SK-N-MC (cell line): ENCODE measurements around the gene HMGN2.
A peak's percentile ranks its signal among the peaks of the same experiment; 100 is the strongest.

Experiments
- DNase-seq: peaks from one replicate; pipeline ENCODE4 v3.0.0-alpha.2; 2011; ENCODE audit warnings: low read depth, low spot score
- H3K27ac ChIP-seq: fragments of 200-600 bp; sonication (generic); 2 replicates; pipeline ENCODE4 v1.5.1; 2016; ENCODE audit warnings: mixed run types
- H3K36me3 ChIP-seq: fragments of 200-600 bp; sonication (generic); 2 replicates; pipeline ENCODE4 v1.6.1; 2017; ENCODE audit warnings: antibody characterized with exemption, low read length, mixed read lengths; ENCODE audit not compliant: insufficient read depth
- H3K4me3 ChIP-seq: fragments of 200-600 bp; sonication (generic); 2 replicates; pipeline ENCODE4 v1.5.1; 2016
- H3K9ac ChIP-seq: fragments of 200-600 bp; sonication (generic); 2 replicates; pipeline ENCODE4 v1.8.0; 2017; ENCODE audit warnings: mixed run types, mixed read lengths; ENCODE audit not compliant: insufficient read length
- H3K9me3 ChIP-seq: fragments of 200-600 bp; sonication (generic); 2 replicates; pipeline ENCODE4 v1.6.1; 2017; ENCODE audit warnings: low read depth, mild to moderate bottlenecking, antibody characterized with exemption, low read length, moderate library complexity, mixed read lengths
- EZH2 ChIP-seq: fragments of 200-600 bp; sonication (generic); IDR thresholded peaks from one replicate; pipeline ENCODE4 v1.6.1; 2017; ENCODE audit warnings: antibody characterized with exemption
- FOXP2 ChIP-seq: optimal IDR thresholded peaks from 2 replicates; pipeline ENCODE3; 2011; ENCODE audit warnings: mild to moderate bottlenecking, moderate library complexity; ENCODE audit not compliant: insufficient read depth; ENCODE audit errors: extremely low read length, control extremely low read depth
- POLR2AphosphoS5 ChIP-seq: IDR thresholded peaks from 2 replicates; pipeline ENCODE4 v1.6.1; 2012; ENCODE audit warnings: mild to moderate bottlenecking, low read depth, low read length, borderline replicate concordance

The HMGN2 gene

DNA sequence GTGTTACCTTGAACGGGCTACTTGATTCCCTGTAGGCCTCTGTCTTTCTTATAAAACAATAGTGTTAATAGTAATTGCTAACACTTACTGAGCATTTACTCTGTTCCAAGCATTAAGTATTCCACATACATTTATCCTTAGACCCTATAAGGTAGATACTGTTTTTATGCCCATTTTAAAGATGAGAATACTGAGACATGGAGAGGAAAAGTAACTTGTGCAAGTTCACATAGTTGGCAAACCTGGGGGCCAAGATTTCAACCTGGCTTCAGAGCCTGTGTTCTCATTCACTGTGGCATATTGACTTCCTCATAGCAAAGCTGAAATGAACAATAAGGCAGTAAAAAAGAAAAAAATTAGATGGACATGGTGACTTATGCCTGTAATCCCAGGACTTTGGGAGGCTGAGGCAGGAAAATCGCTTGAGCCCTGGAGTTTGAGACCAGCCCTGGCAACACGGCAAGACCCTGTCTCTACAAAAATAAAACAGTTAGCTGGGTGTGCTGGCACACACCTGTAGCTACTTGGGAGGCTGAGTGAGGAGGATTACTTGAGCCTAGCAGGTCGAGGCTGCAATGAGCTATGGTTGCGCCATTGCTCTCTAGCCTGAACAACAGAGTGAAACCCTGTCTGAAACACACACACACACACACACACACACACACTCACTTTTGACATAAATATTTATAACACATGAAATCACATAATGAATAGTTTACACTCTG is 19.6 kb upstream of the HMGN2 start:
- TF ChIP-seq FOXP2 (no peak), POLR2AphosphoS5 (no peak), EZH2 (no peak)
- Histone ChIP-seq H3K9ac (no peak overlapping the region), H3K36me3 (peaks cover 3% of the 10 kb centered on the region; the same call in 1 of the 2 replicates), H3K9me3 (no peaks in the 10 kb centered on the region), H3K4me3 (no peak overlapping the region), H3K27ac (no peak overlapping the region)
- no peak for DNase-seq

DNA sequence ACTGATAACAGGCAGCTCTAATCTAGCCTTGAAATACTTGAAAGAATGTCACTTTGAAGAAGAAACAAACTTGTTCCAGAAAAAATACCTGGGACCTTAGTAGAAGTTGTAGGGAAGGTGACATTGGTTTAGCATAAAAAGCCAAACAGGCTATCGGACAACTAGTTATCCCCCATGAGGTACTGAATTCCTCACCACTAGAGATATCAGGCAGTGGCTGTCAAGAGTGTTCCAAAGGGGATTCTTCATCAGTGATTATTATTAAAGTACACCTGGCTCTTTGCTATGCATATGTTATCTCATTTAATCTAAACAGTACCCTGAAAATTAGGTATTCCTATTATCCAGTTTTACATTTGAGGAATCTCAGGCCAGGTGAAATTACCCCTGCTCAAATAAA is 13.1 kb upstream of the HMGN2 start:
- peaks cover 26% of the 10 kb centered on the region for H3K36me3 ChIP-seq
- H3K9ac ChIP-seq, result no peak overlapping the region
- no peaks in the 10 kb centered on the region for H3K9me3 ChIP-seq
- H3K4me3 ChIP-seq, result no peak overlapping the region
- DNase-seq, result no peak
- TF ChIP-seq FOXP2 (no peak), POLR2AphosphoS5 (no peak), EZH2 (no peak)
- H3K27ac ChIP-seq, result no peak overlapping the region

DNA sequence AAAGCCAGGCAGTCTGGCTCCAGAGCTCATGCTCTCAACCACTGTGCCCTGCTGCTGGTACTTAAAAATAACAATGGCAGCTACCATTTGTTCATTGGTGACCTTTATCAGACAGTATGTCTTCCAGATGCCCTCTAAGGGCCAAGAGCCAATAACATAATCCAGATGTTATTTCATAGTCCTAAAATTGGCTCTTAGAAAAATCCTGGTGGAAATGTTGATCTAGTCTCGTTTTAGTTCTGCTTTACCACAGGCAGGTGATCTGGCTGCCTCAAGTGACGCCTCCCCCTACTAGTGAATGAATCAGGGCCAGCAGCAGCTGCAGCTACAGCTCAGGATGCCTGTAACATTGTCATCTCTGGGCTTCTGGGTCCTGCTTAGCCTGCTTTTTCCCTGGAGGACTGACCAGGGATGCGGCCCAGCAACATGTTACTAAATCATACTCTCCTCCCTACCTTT is 12.6 kb upstream of the HMGN2 start:
- no peak overlapping the region for H3K9ac ChIP-seq
- H3K4me3 ChIP-seq, result no peak overlapping the region
- no peaks in the 10 kb centered on the region for H3K9me3 ChIP-seq
- no peak overlapping the region for H3K27ac ChIP-seq
- DNase-seq, result no peak
- TF ChIP-seq POLR2AphosphoS5, result no peak
- no peak for TF ChIP-seq FOXP2
- no peak for TF ChIP-seq EZH2
- peaks cover 26% of the 10 kb centered on the region for H3K36me3 ChIP-seq

DNA sequence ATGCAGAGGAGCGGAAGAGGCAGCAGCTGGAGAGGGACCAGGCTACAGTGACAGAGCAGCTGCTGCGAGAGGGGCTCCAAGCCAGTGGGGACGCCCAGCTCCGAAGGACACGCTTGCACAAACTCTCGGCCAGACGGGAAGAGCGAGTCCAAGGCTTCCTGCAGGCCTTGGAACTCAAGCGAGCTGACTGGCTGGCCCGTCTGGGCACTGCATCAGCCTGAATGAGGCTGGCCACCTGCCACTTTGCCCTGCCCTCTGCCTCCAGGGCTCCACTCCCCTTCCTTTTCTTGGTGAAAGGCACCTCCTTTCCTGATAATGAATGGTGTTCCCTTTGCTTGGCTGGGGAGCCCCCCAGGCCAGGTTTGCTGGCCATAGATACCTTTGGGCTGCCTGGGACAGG is 3.3 kb upstream of the HMGN2 start:
- Histone ChIP-seq H3K27ac (no peak overlapping the region), H3K9me3 (no peaks in the 10 kb centered on the region), H3K9ac (no peak overlapping the region), H3K4me3 (no peak overlapping the region), H3K36me3 (peaks cover 43% of the 10 kb centered on the region)
- DNase-seq, result no peak
- TF ChIP-seq FOXP2 (no peak), EZH2 (no peak), POLR2AphosphoS5 (no peak)

DNA sequence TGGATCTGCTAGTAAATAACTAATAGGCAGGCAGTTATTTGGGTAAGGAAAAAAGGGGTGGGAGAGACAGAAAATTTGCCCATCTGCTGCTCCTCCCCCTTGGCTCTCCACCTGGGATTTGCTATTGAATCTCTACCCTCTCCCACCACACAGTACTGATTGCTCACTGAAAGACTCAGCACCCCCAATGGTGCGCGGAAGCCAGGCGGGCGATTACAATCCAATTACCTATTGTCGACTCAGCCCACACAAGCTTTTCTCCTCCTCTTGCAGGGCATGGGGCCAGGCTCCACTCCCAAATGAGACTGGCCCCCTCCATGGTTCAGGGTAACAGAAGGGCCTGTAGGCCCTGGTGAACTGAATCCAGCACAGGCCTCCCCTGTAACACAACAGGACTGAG is 2.7 kb upstream of the HMGN2 start:
- peak overlapping the region; percentile 46; the same call in 1 of the 2 replicates for H3K27ac ChIP-seq
- no peaks in the 10 kb centered on the region for H3K9me3 ChIP-seq
- peaks cover 49% of the 10 kb centered on the region for H3K36me3 ChIP-seq
- no peak overlapping the region for H3K9ac ChIP-seq
- no peak for DNase-seq
- TF ChIP-seq FOXP2, result no peak
- no peak for TF ChIP-seq EZH2
- no peak; the same call in 1 of the 2 replicates for TF ChIP-seq POLR2AphosphoS5
- no peak overlapping the region for H3K4me3 ChIP-seq

DNA sequence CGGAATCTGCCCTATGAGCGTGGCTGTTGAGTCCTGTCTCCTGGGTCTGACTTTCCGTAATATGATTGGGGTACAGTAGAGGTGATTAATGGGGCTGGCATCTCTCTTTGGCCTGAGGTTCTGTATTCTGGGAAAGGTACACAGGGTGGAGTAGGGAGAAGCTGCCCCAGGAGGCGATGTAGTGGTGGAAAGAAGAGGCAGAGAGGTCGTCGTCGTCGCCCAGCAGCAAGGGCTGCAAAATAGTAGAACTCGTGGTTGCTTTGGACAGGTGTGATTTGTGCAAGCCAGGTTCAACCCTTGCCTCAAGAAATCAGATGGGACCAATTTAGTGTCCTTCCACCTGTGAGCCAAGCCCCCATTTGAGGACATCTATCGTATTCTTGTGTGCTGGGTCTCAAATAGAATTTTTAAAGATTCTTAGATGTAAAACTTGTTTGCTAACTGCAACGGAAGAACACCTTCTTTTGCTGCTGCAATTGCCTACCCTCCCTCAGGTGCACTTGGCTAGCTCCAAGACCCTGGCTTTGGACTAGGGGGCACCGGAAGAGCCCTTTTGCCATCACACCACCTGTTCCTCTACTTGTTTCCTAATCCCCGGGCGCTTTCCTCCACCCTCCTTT is 1.3 kb upstream of the HMGN2 start:
- no peak for DNase-seq
- Histone ChIP-seq H3K9ac (peak overlapping the region; percentile 94), H3K4me3 (peak overlapping the region; percentile 100), H3K9me3 (no peaks in the 10 kb centered on the region), H3K27ac (no peak overlapping the region), H3K36me3 (peaks cover 52% of the 10 kb centered on the region)
- TF ChIP-seq FOXP2 (no peak), EZH2 (no peak), POLR2AphosphoS5 (no peak)

DNA sequence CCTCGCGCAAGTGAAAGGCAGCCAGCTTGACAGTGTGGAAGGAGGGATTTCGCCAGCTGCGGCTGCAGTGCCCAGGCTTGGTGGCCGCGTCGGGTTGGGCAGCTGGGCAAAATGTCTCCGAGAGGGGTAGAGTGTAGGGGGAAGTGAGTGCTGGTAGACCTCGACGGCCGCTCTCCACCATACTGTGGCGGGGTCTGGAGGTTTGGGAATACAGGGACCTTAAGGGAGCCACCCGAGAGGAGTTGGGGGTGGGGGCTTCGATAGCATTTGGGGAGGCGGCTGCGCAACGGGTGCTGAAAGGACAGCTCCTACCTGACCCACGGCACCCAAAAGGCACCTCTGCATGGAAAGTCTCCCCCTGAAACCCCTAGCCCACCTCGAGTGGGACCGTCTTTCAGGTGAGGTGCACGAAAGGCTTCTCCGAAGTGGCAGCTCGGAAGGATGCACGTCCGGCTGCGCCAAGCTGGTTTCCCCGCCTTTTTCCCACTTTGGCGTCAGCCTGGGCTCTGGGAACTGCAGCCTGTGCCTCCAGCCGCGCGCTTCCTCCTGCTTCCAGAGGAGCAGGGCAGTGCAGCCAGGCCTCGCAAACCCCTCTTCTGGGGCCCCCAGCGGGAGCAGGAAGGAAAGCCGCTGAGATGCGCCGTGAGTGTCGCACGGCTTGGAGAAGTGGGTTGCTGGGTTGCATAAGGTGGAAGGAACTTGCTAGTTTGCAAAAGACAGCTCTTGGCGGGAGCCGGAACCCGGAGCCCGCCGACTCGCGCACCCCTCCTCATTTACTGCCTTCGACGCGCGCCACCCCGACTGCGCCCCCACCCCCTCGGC is 531 bp upstream of the HMGN2 start:
- Histone ChIP-seq H3K4me3 (peak overlapping the region; percentile 100), H3K27ac (peak overlapping the region; percentile 70), H3K36me3 (peaks cover 53% of the 10 kb centered on the region), H3K9me3 (no peaks in the 10 kb centered on the region), H3K9ac (peak overlapping the region; percentile 94)
- no peak for TF ChIP-seq FOXP2
- 0 out of 2 replicates have a peak, but pooled peaks have one; percentile 45 for TF ChIP-seq POLR2AphosphoS5
- DNase-seq, result peak; percentile 37

DNA sequence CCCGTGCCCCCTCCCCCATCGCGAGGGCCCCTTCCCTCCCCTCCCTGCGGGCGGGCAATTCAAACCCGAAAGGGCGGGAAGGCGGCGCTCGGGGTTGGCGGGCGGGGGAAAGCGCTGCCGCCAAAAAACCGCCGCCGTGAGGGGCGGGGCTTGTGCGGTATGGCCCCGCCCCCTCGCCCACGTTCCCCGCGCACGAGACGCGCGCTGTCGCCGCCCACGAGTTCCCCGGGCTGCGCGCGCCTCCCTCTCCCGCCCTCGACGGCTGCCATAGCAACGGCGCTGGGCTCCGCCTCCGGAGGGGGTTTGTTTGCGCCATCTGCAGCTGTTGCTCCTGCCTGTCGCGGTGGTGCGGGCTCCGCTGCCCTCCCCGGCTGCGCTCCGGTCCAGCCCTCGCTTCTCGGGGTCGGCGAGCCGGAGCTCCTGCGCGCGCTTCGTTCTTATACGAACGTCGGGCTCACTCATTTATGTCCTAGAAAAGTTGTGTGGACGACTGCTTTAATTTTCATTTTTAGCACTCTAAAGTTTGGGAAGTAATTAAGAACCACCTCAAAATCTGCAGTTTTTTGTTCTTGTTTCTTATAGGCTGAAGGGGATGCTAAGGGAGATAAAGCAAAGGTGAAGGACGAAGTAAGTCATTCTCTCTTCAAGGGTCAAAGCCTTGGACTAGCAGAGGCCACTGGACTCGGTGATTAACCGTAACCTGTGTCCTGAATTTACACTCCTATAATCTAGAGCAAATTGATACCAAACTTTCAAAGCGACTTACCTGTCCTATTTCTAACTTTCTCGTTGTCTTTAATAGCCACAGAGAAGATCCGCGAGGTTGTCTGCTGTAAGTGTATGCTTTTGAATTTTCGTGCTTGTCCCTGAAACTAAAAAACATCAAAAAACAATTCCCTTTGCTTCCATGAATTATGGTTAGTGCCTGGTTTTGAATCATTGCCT is 933 bp downstream of the HMGN2 start:
- peaks cover 52% of the 10 kb centered on the region for H3K36me3 ChIP-seq
- H3K9me3 ChIP-seq, result no peaks in the 10 kb centered on the region
- peak overlapping the region; percentile 94 for H3K9ac ChIP-seq
- TF ChIP-seq POLR2AphosphoS5 (peak; percentile 61; the same call in 1 of the 2 replicates), FOXP2 (peak; percentile 52), EZH2 (no peak)
- peak; percentile 26 for DNase-seq
- peak overlapping the region; percentile 100 for H3K4me3 ChIP-seq
- H3K27ac ChIP-seq, result peak overlapping the region; percentile 97
